GM19099 (cell line): Measurements from ENCODE around the gene ZSCAN21.

Source experiments
- POLR2A ChIP-seq: IDR thresholded peaks from 3 replicates; pipeline ENCODE4 v1.6.1; 2011; ENCODE audit warnings: low read depth; ENCODE audit not compliant: insufficient read length; ENCODE audit errors: extremely low read depth

ZSCAN21 gene

DNA sequence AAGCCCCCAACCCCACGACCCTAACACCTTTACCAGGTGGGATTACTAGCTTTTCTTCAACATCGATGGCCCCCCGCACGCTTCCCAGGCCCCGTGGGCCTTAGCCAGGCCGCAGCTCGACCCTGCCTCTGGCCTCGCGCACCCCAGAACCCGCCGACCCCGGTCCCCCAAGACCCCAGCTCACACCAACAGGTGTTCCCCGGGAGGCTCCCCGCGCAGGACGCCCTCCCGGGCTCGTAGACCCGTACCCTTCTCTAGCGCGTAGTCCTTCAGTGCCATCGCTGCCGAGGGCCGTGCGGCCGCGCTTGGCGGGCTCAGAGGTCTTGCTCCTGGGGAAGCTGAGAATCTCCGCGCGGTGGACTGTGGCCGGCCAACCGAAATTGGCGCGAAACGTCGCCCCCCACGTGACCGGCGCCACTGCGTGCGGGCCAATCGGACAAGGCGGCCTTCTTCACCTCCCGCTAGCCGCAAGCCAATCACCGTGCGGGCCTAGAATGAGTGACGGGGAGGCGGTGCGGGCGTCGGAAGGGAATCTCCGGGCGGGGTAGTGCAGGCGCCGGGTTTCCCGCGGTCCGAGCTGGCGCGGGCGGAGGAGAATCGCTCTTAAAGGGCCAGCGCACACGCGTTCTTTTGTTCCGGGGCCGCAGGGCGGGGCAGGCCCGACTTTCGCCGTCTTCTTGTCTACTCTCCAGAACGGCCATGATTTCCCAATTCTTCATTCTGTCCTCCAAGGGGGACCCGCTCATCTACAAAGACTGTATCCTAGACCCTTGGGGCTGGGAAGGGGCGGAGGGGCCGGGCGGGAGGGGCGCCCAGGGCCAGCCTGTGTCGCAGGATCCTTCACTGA is 51.7 kb downstream of the ZSCAN21 start, which contains the start of the genes AP4M1 and MCM7:
Gene AP4M1 (plus strand): TSS at position 628 of the 847 bp plus-strand sequence. CDS start 72 bp downstream, at position 700.
Gene MCM7 (minus strand): TSS at position 382 of the 847 bp plus-strand sequence. CDS start 103 bp downstream, at position 279.
- TF ChIP-seq POLR2A, result peak; percentile 84

DNA sequence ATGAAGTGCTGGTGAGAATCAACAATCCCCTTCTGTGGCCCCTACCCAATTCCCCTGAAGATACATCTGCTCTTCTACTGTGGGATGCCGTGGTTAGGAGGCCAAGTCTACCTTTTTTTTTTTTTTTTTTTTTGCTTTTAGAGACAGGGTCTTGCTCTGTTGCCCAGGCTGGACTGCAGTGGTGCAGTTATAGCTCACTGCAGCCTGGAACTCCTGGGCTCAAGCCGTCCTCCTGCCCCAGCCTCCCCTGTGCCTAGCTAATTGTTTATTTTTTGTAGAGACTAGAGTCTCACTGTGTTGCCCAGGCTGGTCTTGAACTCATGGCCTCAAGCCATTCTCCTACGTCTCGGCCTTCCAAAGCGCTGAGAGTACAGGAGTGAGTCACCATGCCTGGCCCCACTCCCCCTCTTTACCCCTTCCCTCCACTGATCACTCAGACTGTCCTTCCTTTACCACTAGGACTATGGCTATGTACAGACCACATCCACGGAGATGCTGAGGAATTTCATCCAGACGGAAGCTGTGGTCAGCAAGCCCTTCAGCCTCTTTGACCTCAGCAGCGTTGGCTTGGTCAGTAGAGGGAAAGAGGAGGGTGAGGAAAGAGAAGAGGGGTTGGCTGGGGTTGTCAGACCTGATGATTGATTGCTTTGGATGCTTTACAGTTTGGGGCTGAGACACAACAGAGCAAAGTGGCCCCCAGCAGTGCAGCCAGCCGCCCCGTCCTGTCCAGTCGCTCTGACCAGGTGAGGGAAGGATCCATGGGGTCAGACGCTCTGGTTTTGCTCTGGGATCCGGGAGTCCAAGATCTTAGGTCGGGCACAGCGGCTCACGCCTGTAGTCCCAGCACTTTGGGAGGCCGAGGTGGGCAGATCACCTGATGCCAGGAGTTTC is 53.6 kb downstream of the ZSCAN21 start:
- TF ChIP-seq POLR2A, result no peak

DNA sequence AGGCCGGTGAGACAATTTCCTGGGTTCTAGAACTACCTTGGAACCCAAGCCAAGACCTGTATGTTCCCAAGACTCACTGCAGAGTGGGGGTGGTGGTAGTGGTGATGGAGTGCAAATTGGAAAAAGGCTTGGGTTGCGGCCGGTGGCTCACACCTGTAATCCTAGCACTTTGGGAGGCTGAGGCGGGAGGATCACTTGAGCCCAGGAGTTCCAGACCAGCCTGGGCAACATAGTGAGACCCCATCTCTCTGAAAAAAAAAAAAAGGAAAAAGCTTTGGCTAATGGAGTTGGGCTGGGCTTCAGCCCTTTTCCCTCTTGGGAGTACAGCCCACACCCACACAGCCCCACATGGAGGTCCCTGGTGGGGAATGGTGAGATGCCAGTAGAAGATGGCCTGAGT is 56.0 kb downstream of the ZSCAN21 start:
- TF ChIP-seq POLR2A, result no peak

- no peak for TF ChIP-seq POLR2A
Observed at GRCh38 chr7:100106633-100107032, 57.1 kb downstream of the ZSCAN21 start.

DNA sequence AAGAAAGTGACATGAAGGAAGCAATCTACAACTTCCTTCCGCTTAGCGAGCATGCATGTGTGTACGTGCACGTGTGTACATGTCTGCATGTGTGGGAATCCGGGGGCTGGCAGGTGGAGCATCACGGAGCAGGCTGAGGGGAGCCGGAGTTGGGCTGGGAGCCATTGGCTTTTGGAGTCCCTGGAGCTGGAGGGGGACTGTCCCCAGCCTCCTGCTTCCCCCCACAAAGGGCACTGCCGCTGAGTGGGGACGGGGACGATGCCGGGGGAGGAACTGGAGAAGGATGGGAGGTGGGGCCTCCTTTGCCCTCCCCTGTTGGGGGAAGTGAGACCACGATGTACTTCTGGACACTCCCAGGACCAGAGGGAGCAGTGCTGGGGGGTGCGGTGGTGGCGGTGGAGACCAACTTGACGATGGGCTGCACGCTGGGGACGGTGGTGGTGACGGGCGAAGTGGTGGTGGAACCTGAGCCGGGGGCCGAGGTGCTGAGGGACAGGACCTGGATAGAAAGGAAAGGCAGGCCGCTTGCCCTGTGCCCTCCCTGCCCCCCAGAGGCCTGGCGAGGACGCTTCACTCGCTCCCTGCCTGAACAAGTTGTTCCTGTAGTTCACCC is 57.7 kb downstream of the ZSCAN21 start:
- no peak for TF ChIP-seq POLR2A

DNA sequence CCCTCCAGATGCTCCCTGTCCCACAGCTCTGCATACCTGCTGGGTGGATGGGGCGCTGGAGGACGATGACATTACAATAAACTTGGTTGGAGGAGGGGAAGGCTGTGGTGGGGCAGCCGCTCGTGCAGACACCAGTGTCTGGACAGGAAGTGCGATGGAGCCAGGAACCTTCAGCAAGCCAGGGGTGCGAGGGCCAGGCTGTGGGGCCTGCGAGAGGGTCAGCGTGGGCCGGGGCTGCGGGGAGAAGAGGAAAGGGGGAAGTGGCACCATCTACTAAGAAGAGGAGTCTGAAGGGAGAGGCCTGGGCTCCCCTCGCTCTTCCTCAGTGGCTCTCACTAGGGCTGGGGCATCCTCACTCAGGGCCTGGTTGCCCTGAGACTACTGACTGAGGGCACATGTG is 58.3 kb downstream of the ZSCAN21 start:
- TF ChIP-seq POLR2A, result no peak

DNA sequence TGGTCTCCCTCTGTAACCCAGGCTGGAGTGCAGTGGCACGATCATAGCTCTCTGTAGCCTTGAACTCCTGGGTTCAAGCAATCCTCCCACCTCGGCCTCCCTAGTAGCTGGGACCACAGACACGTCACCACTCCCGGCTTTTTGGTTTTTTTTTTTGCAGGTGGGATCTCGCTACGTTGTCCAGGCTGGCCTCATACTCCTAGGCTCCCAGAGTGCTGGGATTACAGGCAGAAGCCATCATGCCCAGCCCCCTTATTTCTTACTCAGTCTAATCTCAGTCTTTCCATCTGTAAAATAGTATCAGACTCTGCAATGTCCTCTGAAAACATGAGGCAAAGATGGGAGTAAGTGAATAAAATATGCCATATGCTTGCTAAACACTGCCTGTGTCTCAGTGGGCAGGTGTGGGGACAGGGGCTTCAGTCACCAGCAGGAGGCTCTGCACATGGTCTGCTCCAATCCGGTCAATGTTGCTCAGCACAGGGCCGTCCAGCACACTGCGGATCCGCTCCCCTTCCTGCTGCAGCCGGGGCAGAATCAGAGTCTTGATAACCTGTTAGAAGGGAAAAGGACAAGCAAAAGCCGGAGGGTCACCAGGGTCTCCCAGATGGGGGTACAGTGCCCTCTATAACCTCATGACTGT is 60.1 kb downstream of the ZSCAN21 start:
- no peak for TF ChIP-seq POLR2A

DNA sequence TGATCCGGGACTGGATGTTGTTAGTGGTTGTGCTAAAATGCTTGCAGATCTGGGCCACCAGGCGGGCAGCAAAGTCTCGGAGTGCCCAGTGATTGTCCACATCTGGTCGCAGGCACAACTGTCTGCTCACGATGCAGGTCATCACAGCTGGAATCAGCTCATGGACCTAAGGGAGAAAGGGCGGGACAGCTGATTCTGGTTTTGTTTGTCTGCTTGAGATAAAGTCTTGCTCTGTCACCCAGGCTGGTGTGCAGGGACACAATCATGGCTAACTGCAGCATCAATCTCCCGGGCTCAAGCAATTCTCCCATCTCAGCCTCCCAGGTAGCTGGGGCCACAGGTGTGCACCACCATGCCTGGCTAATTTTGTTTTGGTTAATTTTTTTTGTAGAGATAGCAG is 61.6 kb downstream of the ZSCAN21 start:
- no peak for TF ChIP-seq POLR2A

DNA sequence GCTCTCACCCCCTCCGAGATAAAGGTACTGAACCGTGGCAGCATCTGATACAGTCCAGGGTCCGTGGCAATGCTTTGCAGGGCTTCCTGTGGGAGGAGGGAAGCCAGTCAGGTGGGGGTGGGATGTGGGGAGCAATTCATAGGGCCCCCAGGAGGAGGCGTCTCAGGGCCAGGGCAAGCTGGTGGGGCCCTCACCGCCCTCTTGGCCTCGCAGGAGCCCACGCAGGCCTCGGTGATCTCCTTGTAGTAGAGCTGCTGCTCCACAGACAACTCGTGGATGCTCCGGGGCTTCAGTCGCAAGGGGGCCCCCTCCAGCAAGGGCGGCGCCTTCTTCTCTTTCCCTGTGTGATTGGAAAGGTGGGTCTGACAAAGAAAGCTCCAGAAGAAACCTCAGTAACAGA is 62.3 kb downstream of the ZSCAN21 start:
- no peak for TF ChIP-seq POLR2A
